Mucosa of gallbladder (tissue), 1 donor: Measurements from ENCODE around the gene LAMA1. TPM values are rescaled to one million over a fixed set of nuclear protein-coding genes. Genes with fewer than 3 reads are reported as not detected.

ENCODE experiments used
- total RNA-seq: library from RNA; stranded (reverse); gene quantifications from one replicate; pipeline ENCODE4 v1.2.1, GENCODE V29; 2021
- donor health status: DM: no; HTN: no; CAD: no.

LAMA1 gene
- total RNA-seq, 1 donor from 2014 or later = 0.49 TPM

Other genes starting within 250 kb of the LAMA1 start
- gene LRRC30, start 113.3 kb upstream of the LAMA1 start, total RNA-seq = not detected